Liver (tissue), 3 donors: Measurements from ENCODE around the gene C11orf21.

Source experiments
- CTCF ChIP-seq: fragments of 150-350 bp; IDR thresholded peaks from 2 replicates; pipeline ENCODE4 v1.5.1; 2017; ENCODE audit warnings: improper control_type of control experiment, low read depth, low read length; ENCODE audit not compliant: missing input control
- FOXA1 ChIP-seq: IDR thresholded peaks from 2 replicates; pipeline ENCODE4 v1.6.1; 2016; ENCODE audit warnings: antibody characterized with exemption
- HNF4A ChIP-seq, 2 donors: conservative IDR thresholded peaks; 2 replicates each; pipeline ENCODE4 v1.6.1; 2016; ENCODE audit warnings: antibody characterized with exemption in 2 of 2, mild to moderate bottlenecking in 2 of 2
- JUND ChIP-seq, 2 donors: IDR thresholded peaks; 2 replicates each; pipeline ENCODE4 v1.6.1; 2016; ENCODE audit warnings: antibody characterized with exemption in 2 of 2
- RAD21 ChIP-seq, 2 donors: IDR thresholded peaks; 2 replicates each; pipeline ENCODE4 v1.6.1; 2016; ENCODE audit warnings: antibody characterized with exemption in 2 of 2, mild to moderate bottlenecking in 2 of 2
- REST ChIP-seq: IDR thresholded peaks from 2 replicates; pipeline ENCODE4 v1.6.1; 2016; ENCODE audit warnings: antibody characterized with exemption, mild to moderate bottlenecking
- RXRA ChIP-seq, 2 donors: IDR thresholded peaks; 2 replicates each; pipeline ENCODE4 v1.6.1; 2017 to 2018; ENCODE audit warnings: antibody characterized with exemption in 2 of 2, mild to moderate bottlenecking in 1 of 2
- TF ChIP-seq, protein P1 (sequence below): IDR thresholded peaks from 2 replicates; pipeline ENCODE4 v1.6.1; 2016; ENCODE audit warnings: antibody characterized with exemption
- TF ChIP-seq, protein P2 (sequence below): IDR thresholded peaks from 2 replicates; pipeline ENCODE4 v1.6.1; 2016; ENCODE audit warnings: antibody characterized with exemption
- donor health status: healthy.
- donor health status: healthy.

DNA sequence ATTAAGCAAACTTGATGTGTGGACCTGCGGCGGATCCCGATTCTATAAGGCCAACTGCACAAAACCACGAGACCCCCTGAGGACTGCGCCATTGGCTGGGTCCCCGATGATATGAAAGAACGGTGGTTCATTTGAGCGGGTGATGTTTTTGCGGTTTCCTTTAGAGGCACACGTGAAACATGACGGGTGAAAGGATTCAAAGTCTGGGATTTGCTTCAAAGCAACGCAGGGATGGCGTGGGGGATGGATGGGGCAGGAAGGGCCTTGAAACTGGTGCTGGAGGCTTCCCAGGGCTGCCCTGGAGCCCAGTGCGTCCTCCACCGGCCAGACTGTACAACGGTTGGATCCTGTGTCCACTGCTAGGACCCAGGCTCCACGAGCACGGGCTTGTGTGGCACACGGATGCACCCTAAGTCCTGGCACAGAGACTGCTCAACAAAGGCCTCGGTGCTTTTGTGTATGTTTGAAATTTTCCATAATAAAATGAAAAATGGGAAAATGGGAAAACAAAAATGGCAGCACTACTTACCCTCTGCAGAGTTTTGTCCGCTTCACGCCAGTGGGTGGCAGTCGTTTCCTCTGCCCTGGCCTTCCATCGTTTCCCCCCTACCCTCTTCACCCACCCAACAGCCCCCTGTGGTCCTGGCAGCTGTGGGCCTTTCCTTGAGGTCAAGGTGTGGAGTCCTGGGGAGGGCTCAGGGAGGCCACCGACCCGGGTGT is 35.0 kb downstream of the C11orf21 start:
- no peak for TF ChIP-seq CTCF
- TF ChIP-seq, protein P1, sequence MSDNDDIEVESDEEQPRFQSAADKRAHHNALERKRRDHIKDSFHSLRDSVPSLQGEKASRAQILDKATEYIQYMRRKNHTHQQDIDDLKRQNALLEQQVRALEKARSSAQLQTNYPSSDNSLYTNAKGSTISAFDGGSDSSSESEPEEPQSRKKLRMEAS, result no peak
- TF ChIP-seq REST, result no peak
- TF ChIP-seq, protein P2, sequence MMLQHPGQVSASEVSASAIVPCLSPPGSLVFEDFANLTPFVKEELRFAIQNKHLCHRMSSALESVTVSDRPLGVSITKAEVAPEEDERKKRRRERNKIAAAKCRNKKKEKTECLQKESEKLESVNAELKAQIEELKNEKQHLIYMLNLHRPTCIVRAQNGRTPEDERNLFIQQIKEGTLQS, result no peak
- TF ChIP-seq RAD21 (IDR thresholded peaks at IDR 0.05), result no peak
- TF ChIP-seq FOXA1, result no peak
- TF ChIP-seq RXRA (IDR thresholded peaks at IDR 0.05), result no peak
- TF ChIP-seq HNF4A (conservative IDR thresholded peaks at IDR 0.05), result no peak
- no peak for TF ChIP-seq JUND (IDR thresholded peaks at IDR 0.05)
